WERI-Rb-1 (cell line): ENCODE results near the gene PELO.

ENCODE experiments used
- DNase-seq: peaks from one replicate; pipeline ENCODE4 v3.0.0-alpha.2; 2020
- H3K27ac ChIP-seq: fragments of 250-450 bp; sonication (Bioruptor Pico); 2 replicates; pipeline ENCODE4 v1.5.1; 2020; ENCODE audit warnings: mild to moderate bottlenecking, moderate library complexity
- H3K27me3 ChIP-seq: fragments of 250-450 bp; sonication (Bioruptor Pico); 2 replicates; pipeline ENCODE4 v1.5.1; 2021; ENCODE audit warnings: mild to moderate bottlenecking, low read depth, moderate library complexity; ENCODE audit not compliant: insufficient read depth, severe bottlenecking
- H3K36me3 ChIP-seq: fragments of 250-450 bp; sonication (Bioruptor Pico); 2 replicates; pipeline ENCODE4 v1.5.1; 2020; ENCODE audit warnings: mild to moderate bottlenecking, moderate library complexity
- H3K4me3 ChIP-seq: 2 replicates; pipeline ENCODE4 v1.5.1; 2011; ENCODE audit warnings: low read depth, mild to moderate bottlenecking, control low read depth, low read length
- H3K9me3 ChIP-seq: fragments of 250-450 bp; sonication (Bioruptor Pico); 2 replicates; pipeline ENCODE4 v1.5.1; 2021; ENCODE audit warnings: mild to moderate bottlenecking, moderate library complexity; ENCODE audit not compliant: severe bottlenecking
- CTCF ChIP-seq: IDR thresholded peaks from 2 replicates; pipeline ENCODE4 v1.5.1; 2011; ENCODE audit warnings: low read depth, mild to moderate bottlenecking, control low read depth, inconsistent platforms, low read length

PELO gene

GRCh38 chr5:52827815-52828214 lies 40.1 kb downstream of the PELO start:
- Histone ChIP-seq H3K27me3 (no peaks in the 10 kb centered on the region), H3K27ac (no peak overlapping the region), H3K36me3 (no peaks in the 10 kb centered on the region), H3K9me3 (no peaks in the 10 kb centered on the region), H3K4me3 (no peak overlapping the region)
- TF ChIP-seq CTCF: no peak
- DNase-seq: no peak

- no peak overlapping the region for H3K4me3 ChIP-seq
- TF ChIP-seq CTCF: no peak
- H3K36me3 ChIP-seq: no peaks in the 10 kb centered on the region
- no peaks in the 10 kb centered on the region for H3K27me3 ChIP-seq
- H3K27ac ChIP-seq: no peak overlapping the region
- DNase-seq: no peak
- no peaks in the 10 kb centered on the region for H3K9me3 ChIP-seq
Measured at GRCh38 chr5:52829664-52830063, 41.9 kb downstream of the PELO start.

- Histone ChIP-seq H3K4me3 (no peak overlapping the region), H3K9me3 (no peaks in the 10 kb centered on the region), H3K27ac (no peak overlapping the region), H3K36me3 (no peaks in the 10 kb centered on the region), H3K27me3 (no peaks in the 10 kb centered on the region)
- TF ChIP-seq CTCF: no peak
- DNase-seq: no peak
Measured at GRCh38 chr5:52830650-52831049, 42.9 kb downstream of the PELO start.

- Histone ChIP-seq H3K4me3 (no peak overlapping the region), H3K27me3 (no peaks in the 10 kb centered on the region), H3K27ac (no peak overlapping the region), H3K36me3 (no peaks in the 10 kb centered on the region), H3K9me3 (no peaks in the 10 kb centered on the region)
- TF ChIP-seq CTCF: no peak
- DNase-seq: no peak
Measured at GRCh38 chr5:52831786-52832511, 44.2 kb downstream of the PELO start.

GRCh38 chr5:52834320-52834719 lies 46.6 kb downstream of the PELO start:
- Histone ChIP-seq H3K27ac (no peak overlapping the region), H3K9me3 (no peaks in the 10 kb centered on the region), H3K36me3 (no peaks in the 10 kb centered on the region), H3K4me3 (no peak overlapping the region), H3K27me3 (no peaks in the 10 kb centered on the region)
- DNase-seq: no peak
- TF ChIP-seq CTCF: no peak

- no peak overlapping the region for H3K27ac ChIP-seq
Measured at GRCh38 chr5:52837068-52837467, 49.4 kb downstream of the PELO start.

More at GRCh38 chr5:52837068-52837467, 49.4 kb downstream of the PELO start:
- H3K36me3 ChIP-seq: no peaks in the 10 kb centered on the region
- H3K9me3 ChIP-seq: no peaks in the 10 kb centered on the region
- H3K27me3 ChIP-seq: no peaks in the 10 kb centered on the region
- TF ChIP-seq CTCF: no peak
- no peak for DNase-seq
- H3K4me3 ChIP-seq: no peak overlapping the region
